Liver (tissue), 9 donors: ENCODE measurements around the gene BCL2. TPM values are rescaled to one million over a fixed set of nuclear protein-coding genes. Genes with fewer than 3 reads are reported as not detected.

Experiments used
- DNase-seq: peaks from one replicate; pipeline ENCODE4 v3.0.0-alpha.2; 2017; ENCODE audit warnings: low spot score
- H3K27ac ChIP-seq, 2 donors: one replicate each; pipeline ENCODE4 v1.7.0; 2013; ENCODE audit warnings: inconsistent platforms in 2 of 2, low read length in 2 of 2, control low read depth in 1 of 2, low read depth in 1 of 2, mild to moderate bottlenecking in 1 of 2
- H3K27me3 ChIP-seq, 4 donors: one replicate each; pipeline versions ENCODE4 v1.6.1 to v1.7.0; 2013; ENCODE audit warnings: low read length in 3 of 4, inconsistent platforms in 1 of 4, mild to moderate bottlenecking in 1 of 4, moderate library complexity in 1 of 4; ENCODE audit not compliant: control insufficient read depth in 4 of 4, insufficient read depth in 4 of 4
- H3K36me3 ChIP-seq, 4 donors: one replicate each; pipeline versions ENCODE4 v1.6.1 to v1.7.0; 2013; ENCODE audit warnings: low read length in 3 of 4, mild to moderate bottlenecking in 3 of 4, low read depth in 1 of 4, moderate library complexity in 1 of 4; ENCODE audit not compliant: control insufficient read depth in 4 of 4, insufficient read depth in 3 of 4
- H3K4me1 ChIP-seq, 4 donors: one replicate each; pipeline versions ENCODE4 v1.6.1 to v1.7.0; 2013; ENCODE audit warnings: low read length in 3 of 4, mild to moderate bottlenecking in 3 of 4, moderate library complexity in 1 of 4; ENCODE audit not compliant: control insufficient read depth in 4 of 4, insufficient read depth in 4 of 4
- H3K4me3 ChIP-seq, 3 donors: one replicate each; pipeline versions ENCODE4 v1.6.1 to v1.7.0; 2013; ENCODE audit warnings: low read length in 3 of 3, control low read depth in 1 of 3, low read depth in 1 of 3, mild to moderate bottlenecking in 1 of 3
- H3K9ac ChIP-seq, 2 donors: one replicate each; pipeline ENCODE4 v1.7.0; 2013; ENCODE audit warnings: low read length in 2 of 2, mild to moderate bottlenecking in 2 of 2, moderate library complexity in 2 of 2, control low read depth in 1 of 2, low read depth in 1 of 2
- H3K9me3 ChIP-seq, 4 donors: one replicate each; pipeline versions ENCODE4 v1.6.1 to v1.7.0; 2013; ENCODE audit warnings: low read length in 3 of 4; ENCODE audit not compliant: control insufficient read depth in 4 of 4
- ATF3 ChIP-seq: IDR thresholded peaks from 2 replicates; pipeline ENCODE4 v1.6.1; 2016; ENCODE audit warnings: antibody characterized with exemption
- CTCF ChIP-seq: fragments of 150-350 bp; IDR thresholded peaks from 2 replicates; pipeline ENCODE4 v1.5.1; 2017; ENCODE audit warnings: improper control_type of control experiment, low read depth, low read length; ENCODE audit not compliant: missing input control
- EGR1 ChIP-seq, 2 donors: IDR thresholded peaks; 2 replicates each; pipeline ENCODE4 v1.6.1; 2016 to 2018; ENCODE audit warnings: antibody characterized with exemption in 2 of 2, low read depth in 2 of 2
- FOXA1 ChIP-seq: IDR thresholded peaks from 2 replicates; pipeline ENCODE4 v1.6.1; 2016; ENCODE audit warnings: antibody characterized with exemption
- FOXA2 ChIP-seq: IDR thresholded peaks from 2 replicates; pipeline ENCODE4 v1.6.1; 2016; ENCODE audit warnings: antibody characterized with exemption
- GABPA ChIP-seq, 2 donors: IDR thresholded peaks in 1 of 2; conservative IDR thresholded peaks in 1 of 2; 2 replicates each; pipeline ENCODE4 v1.6.1; 2016; ENCODE audit warnings: antibody characterized with exemption in 2 of 2, mild to moderate bottlenecking in 1 of 2, moderate library complexity in 1 of 2
- HNF4A ChIP-seq, 2 donors: conservative IDR thresholded peaks; 2 replicates each; pipeline ENCODE4 v1.6.1; 2016; ENCODE audit warnings: antibody characterized with exemption in 2 of 2, mild to moderate bottlenecking in 2 of 2
- HNF4G ChIP-seq: IDR thresholded peaks from 2 replicates; pipeline ENCODE4 v1.6.1; 2016; ENCODE audit warnings: antibody characterized with exemption
- JUND ChIP-seq, 2 donors: IDR thresholded peaks; 2 replicates each; pipeline ENCODE4 v1.6.1; 2016; ENCODE audit warnings: antibody characterized with exemption in 2 of 2
- MAX ChIP-seq: IDR thresholded peaks from 2 replicates; pipeline ENCODE4 v1.6.1; 2016; ENCODE audit warnings: antibody characterized with exemption
- NR2F2 ChIP-seq: IDR thresholded peaks from 2 replicates; pipeline ENCODE4 v1.6.1; 2016; ENCODE audit warnings: antibody characterized with exemption
- RAD21 ChIP-seq, 2 donors: IDR thresholded peaks; 2 replicates each; pipeline ENCODE4 v1.6.1; 2016; ENCODE audit warnings: antibody characterized with exemption in 2 of 2, mild to moderate bottlenecking in 2 of 2
- REST ChIP-seq: IDR thresholded peaks from 2 replicates; pipeline ENCODE4 v1.6.1; 2016; ENCODE audit warnings: antibody characterized with exemption, mild to moderate bottlenecking
- RXRA ChIP-seq, 2 donors: IDR thresholded peaks; 2 replicates each; pipeline ENCODE4 v1.6.1; 2017 to 2018; ENCODE audit warnings: antibody characterized with exemption in 2 of 2, mild to moderate bottlenecking in 1 of 2
- SP1 ChIP-seq: IDR thresholded peaks from 2 replicates; pipeline ENCODE4 v1.6.1; 2018; ENCODE audit warnings: antibody characterized with exemption, mild to moderate bottlenecking
- TAF1 ChIP-seq: conservative IDR thresholded peaks from 2 replicates; pipeline ENCODE4 v1.6.1; 2016; ENCODE audit warnings: antibody characterized with exemption, mild to moderate bottlenecking
- YY1 ChIP-seq: IDR thresholded peaks from 2 replicates; pipeline ENCODE4 v1.6.1; 2016; ENCODE audit warnings: antibody characterized with exemption, mild to moderate bottlenecking
- ZBTB33 ChIP-seq: IDR thresholded peaks from 2 replicates; pipeline ENCODE4 v1.6.1; 2016; ENCODE audit warnings: antibody characterized with exemption
- WGBS: extraction: QIAGEN DNeasy Blood & Tissue Kit; methylation state at CpG from one replicate; pipeline ENCODE4 v1.1.7; 2013; 5-methylcytosine and 5-hydroxymethylcytosine counted together
- polyA plus RNA-seq, 2 donors: library from polyadenylated mRNA; stranded (reverse) in 1 of 2; unstranded in 1 of 2; fragments of 200-250 nt in 1 of 2; fragments of >200 nt in 1 of 2; fragmentation: Nextera tagmentation in 1 of 2; extraction: Ambion mirVana in 1 of 2; gene quantifications; one replicate each; pipeline versions ENCODE4 v1.2.1 to v1.2.3, GENCODE V29; 2013 to 2015
- total RNA-seq, 2 donors: library from RNA; depleted of rRNA; stranded (reverse); fragments of >200 nt; gene quantifications; one replicate each; pipeline ENCODE4 v1.2.3, GENCODE V29; 2014
- donor health status: healthy.
- donor health status: healthy.
- donor health status: healthy.
- donor health status: healthy.
- donor health status: healthy.

The BCL2 gene
- total and polyA plus RNA-seq, 4 donors = 0.40 to 3.9 (median 1.4) TPM

GRCh38 chr18:63366213-63367052 is 46.9 kb upstream of the BCL2 start:
- peaks cover 0 to 2% (median 0%) of the 10 kb centered on the region in 4 donors for H3K9me3 ChIP-seq
- H3K27me3 ChIP-seq = no peaks in the 10 kb centered on the region
- H3K4me3 ChIP-seq = peak overlapping the region; percentile 82 to 96 (median 84)
- peaks cover 2 to 16% (median 4%) of the 10 kb centered on the region in 4 donors for H3K4me1 ChIP-seq
- H3K9ac ChIP-seq = peak overlapping the region; percentile 72 to 97
- peak overlapping the region; percentile 97 to 99 for H3K27ac ChIP-seq
- peaks cover 2 to 10% (median 6%) of the 10 kb centered on the region in 4 donors for H3K36me3 ChIP-seq
- peak; percentile 36 for DNase-seq
- TF ChIP-seq JUND (IDR thresholded peaks at IDR 0.05) (peak in 1 of 2 donors; percentile 54), NR2F2 (no peak), HNF4G (no peak), MAX (peak; percentile 15), ATF3 (no peak), RAD21 (IDR thresholded peaks at IDR 0.05) (no peak), SP1 (no peak), GABPA (IDR thresholded peaks at IDR 0.05 in 1 of 2, conservative IDR thresholded peaks at IDR 0.05 in 1 of 2) (peak in 1 of 2 donors; percentile 29), RXRA (IDR thresholded peaks at IDR 0.05) (no peak), YY1 (peak; percentile 22), TAF1 (no peak), CTCF (no peak), ZBTB33 (no peak), HNF4A (conservative IDR thresholded peaks at IDR 0.05) (no peak), FOXA1 (no peak), EGR1 (IDR thresholded peaks at IDR 0.05; ENCODE audit: low read depth in 2 of 2) (no peak), REST (no peak), FOXA2 (no peak)
- WGBS = under 1% methylated on average over 65 of the region's 65 CpGs
